SK-N-SH treated with all-trans-retinoic acid at 6 μM for 48 hours (cell line): ENCODE measurements around the gene CACNA1I.

ENCODE experiments used
- ATAC-seq: fragments of 200-7000 bp; cut with Tn5 transposase; 3 replicates; pipeline ENCODE4 v1.9.1; 2020; ENCODE audit warnings: mild to moderate bottlenecking, moderate library complexity
- ARNTL ChIP-seq: fragments of 450-650 bp; formaldehyde crosslinking; IDR thresholded peaks from 2 replicates; pipeline ENCODE4 v1.5.0; 2020; ENCODE audit warnings: low read depth, mild to moderate bottlenecking, moderate library complexity, borderline replicate concordance
- BACH2 ChIP-seq: fragments of 250-450 bp; sonication (Bioruptor Pico); IDR thresholded peaks from 2 replicates; pipeline ENCODE4 v1.9.0; 2021; ENCODE audit warnings: mild to moderate bottlenecking, borderline replicate concordance
- CSDC2 ChIP-seq: fragments of 250-450 bp; sonication (Bioruptor Pico); IDR thresholded peaks from 2 replicates; pipeline ENCODE4 v1.5.0; 2020; ENCODE audit warnings: mild to moderate bottlenecking, moderate library complexity
- ESRRG ChIP-seq: fragments of 250-450 bp; sonication (Bioruptor Pico); IDR thresholded peaks from 2 replicates; pipeline ENCODE4 v1.6.1; 2021; ENCODE audit warnings: mild to moderate bottlenecking
- GLIS3 ChIP-seq: fragments of 250-450 bp; sonication (Bioruptor Pico); IDR thresholded peaks from 2 replicates; pipeline ENCODE4 v1.5.0; 2020; ENCODE audit warnings: mild to moderate bottlenecking, moderate library complexity
- ISL1 ChIP-seq: fragments of 250-450 bp; sonication (Bioruptor Pico); IDR thresholded peaks from 2 replicates; pipeline ENCODE4 v2.1.2; 2022; ENCODE audit warnings: mild to moderate bottlenecking, moderate library complexity
- OSR1 ChIP-seq: fragments of 250-450 bp; sonication (Bioruptor Pico); IDR thresholded peaks from 2 replicates; pipeline ENCODE4 v1.8.0; 2022; ENCODE audit warnings: moderate library complexity, mild to moderate bottlenecking, inconsistent platforms
- PPARA ChIP-seq: fragments of 250-450 bp; sonication (Bioruptor Pico); IDR thresholded peaks from 2 replicates; pipeline ENCODE4 v1.5.0; 2020; ENCODE audit warnings: mild to moderate bottlenecking, borderline replicate concordance
- RARB ChIP-seq: fragments of 250-450 bp; sonication (Bioruptor Pico); IDR thresholded peaks from 2 replicates; pipeline ENCODE4 v1.8.0; 2021; ENCODE audit warnings: mild to moderate bottlenecking, moderate library complexity
- SNAI2 ChIP-seq: fragments of 250-450 bp; sonication (Bioruptor Pico); IDR thresholded peaks from 2 replicates; pipeline ENCODE4 v1.5.0; 2020; ENCODE audit warnings: mild to moderate bottlenecking, moderate library complexity
- TCF4 ChIP-seq: fragments of 250-450 bp; sonication (Bioruptor Pico); IDR thresholded peaks from 2 replicates; pipeline ENCODE4 v1.8.0; 2021; ENCODE audit warnings: mild to moderate bottlenecking, moderate library complexity, borderline replicate concordance
- TOX ChIP-seq: fragments of 250-450 bp; sonication (Bioruptor Pico); IDR thresholded peaks from 2 replicates; pipeline ENCODE4 v1.8.0; 2021; ENCODE audit warnings: mild to moderate bottlenecking, moderate library complexity, borderline replicate concordance
- ZC3H10 ChIP-seq: fragments of 250-450 bp; sonication (Bioruptor Pico); IDR thresholded peaks from 2 replicates; pipeline ENCODE4 v1.5.1; 2021; ENCODE audit warnings: mild to moderate bottlenecking, moderate library complexity
- ZFP3 ChIP-seq: fragments of 250-450 bp; sonication (Bioruptor Pico); IDR thresholded peaks from 2 replicates; pipeline ENCODE4 v1.5.0; 2020; ENCODE audit warnings: mild to moderate bottlenecking, moderate library complexity
- ZFP30 ChIP-seq: fragments of 450-650 bp; formaldehyde crosslinking; IDR thresholded peaks from 2 replicates; pipeline ENCODE4 v1.5.0; 2022; ENCODE audit warnings: mild to moderate bottlenecking, moderate library complexity
- ZNF565 ChIP-seq: fragments of 450-650 bp; formaldehyde crosslinking; conservative IDR thresholded peaks from 2 replicates; pipeline ENCODE4 v1.5.0; 2020; ENCODE audit warnings: low read depth, mild to moderate bottlenecking, moderate library complexity
- TF ChIP-seq, protein P1 (sequence below): fragments of 250-450 bp; sonication (Bioruptor Pico); IDR thresholded peaks from 2 replicates; pipeline ENCODE4 v1.5.0; 2020; ENCODE audit warnings: mild to moderate bottlenecking, moderate library complexity
- TF ChIP-seq, protein P2 (sequence below): fragments of 250-450 bp; sonication (Bioruptor Pico); IDR thresholded peaks from 2 replicates; pipeline ENCODE4 v1.8.0; 2021; ENCODE audit warnings: low read depth, mild to moderate bottlenecking, moderate library complexity, borderline replicate concordance
- TF ChIP-seq, protein P3 (sequence below): fragments of 250-450 bp; sonication (Bioruptor Pico); IDR thresholded peaks from 2 replicates; pipeline ENCODE4 v1.8.0; 2020; ENCODE audit warnings: mild to moderate bottlenecking, moderate library complexity, borderline replicate concordance
- TF ChIP-seq, protein P4 (sequence below): fragments of 250-450 bp; sonication (Bioruptor Pico); IDR thresholded peaks from 2 replicates; pipeline ENCODE4 v1.5.1; 2020; ENCODE audit warnings: low read depth, mild to moderate bottlenecking, moderate library complexity

The CACNA1I gene

DNA sequence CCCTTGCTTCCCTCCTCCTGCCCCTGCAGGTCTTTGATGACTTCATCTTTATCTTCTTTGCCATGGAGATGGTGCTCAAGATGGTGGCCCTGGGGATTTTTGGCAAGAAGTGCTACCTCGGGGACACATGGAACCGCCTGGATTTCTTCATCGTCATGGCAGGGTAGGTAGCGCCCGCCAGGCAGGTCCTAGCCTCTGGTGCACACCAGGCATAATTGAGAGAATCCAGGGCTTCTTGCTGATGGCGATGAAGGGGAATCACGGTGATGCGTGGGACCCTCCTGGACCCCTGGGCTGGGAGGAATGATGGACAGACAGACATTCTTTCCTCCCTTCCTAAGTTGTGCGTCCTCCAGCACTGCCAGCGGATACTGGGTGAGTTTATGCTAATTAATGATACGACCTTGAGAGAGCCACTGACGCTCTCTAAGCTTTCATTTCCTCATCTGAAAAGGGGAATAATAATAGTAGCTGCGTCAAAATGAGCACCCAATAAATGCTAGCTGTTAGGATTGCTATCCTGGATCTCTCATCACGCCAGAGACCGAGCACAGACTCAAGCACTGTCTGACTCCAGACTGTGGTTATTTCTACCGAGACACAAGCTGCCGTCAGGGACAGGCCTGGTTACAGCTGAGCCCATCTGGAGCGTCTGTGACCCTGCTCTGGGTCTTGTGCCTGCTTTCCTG is 30.1 kb downstream of the CACNA1I start:
- no peak for ATAC-seq
- TF ChIP-seq BACH2: no peak

DNA sequence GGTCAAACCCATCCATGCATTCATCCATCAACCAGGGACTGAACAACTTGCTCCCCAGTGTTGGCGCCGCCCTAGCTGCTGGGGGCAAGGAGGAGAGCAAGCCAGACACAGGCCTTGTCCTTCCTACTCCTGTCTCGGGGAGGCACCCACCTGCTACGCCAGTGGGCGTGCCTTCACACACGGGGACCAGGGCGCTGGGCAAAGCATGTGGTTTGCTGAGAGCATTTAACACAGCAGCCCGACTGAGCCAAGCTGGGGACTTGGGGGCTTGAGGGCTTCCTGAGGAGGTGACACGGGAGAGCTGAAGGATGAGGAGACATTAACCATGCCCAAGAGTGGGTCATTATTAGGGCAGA is 30.6 kb downstream of the CACNA1I start:
- ATAC-seq: no peak
- TF ChIP-seq ZC3H10 (CRISPR knock-in tag): no peak
- TF ChIP-seq, protein P1, sequence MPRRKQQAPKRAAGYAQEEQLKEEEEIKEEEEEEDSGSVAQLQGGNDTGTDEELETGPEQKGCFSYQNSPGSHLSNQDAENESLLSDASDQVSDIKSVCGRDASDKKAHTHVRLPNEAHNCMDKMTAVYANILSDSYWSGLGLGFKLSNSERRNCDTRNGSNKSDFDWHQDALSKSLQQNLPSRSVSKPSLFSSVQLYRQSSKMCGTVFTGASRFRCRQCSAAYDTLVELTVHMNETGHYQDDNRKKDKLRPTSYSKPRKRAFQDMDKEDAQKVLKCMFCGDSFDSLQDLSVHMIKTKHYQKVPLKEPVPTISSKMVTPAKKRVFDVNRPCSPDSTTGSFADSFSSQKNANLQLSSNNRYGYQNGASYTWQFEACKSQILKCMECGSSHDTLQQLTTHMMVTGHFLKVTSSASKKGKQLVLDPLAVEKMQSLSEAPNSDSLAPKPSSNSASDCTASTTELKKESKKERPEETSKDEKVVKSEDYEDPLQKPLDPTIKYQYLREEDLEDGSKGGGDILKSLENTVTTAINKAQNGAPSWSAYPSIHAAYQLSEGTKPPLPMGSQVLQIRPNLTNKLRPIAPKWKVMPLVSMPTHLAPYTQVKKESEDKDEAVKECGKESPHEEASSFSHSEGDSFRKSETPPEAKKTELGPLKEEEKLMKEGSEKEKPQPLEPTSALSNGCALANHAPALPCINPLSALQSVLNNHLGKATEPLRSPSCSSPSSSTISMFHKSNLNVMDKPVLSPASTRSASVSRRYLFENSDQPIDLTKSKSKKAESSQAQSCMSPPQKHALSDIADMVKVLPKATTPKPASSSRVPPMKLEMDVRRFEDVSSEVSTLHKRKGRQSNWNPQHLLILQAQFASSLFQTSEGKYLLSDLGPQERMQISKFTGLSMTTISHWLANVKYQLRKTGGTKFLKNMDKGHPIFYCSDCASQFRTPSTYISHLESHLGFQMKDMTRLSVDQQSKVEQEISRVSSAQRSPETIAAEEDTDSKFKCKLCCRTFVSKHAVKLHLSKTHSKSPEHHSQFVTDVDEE (CRISPR knock-in tag): no peak
- TF ChIP-seq TCF4 (CRISPR knock-in tag): no peak
- TF ChIP-seq, all 23 proteins: peak for 0

DNA sequence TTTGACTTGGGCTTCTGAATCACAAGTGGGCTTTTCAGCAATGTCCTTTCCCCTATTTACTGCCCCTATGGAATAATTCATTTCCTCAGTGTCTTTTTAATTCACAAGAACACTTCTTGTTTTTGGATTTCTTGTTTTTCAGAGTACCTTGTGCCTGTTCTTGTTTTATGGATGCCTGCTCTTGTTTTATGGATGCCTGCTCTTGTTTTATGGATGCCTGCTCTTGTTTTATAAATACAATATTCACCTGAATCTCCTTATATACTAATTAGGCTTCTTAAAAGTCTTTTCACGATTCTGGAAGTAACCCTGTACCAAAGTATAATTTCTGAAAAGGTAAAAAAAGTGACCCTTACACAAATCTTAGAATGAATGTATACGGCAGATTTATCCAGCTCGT is 32.8 kb downstream of the CACNA1I start:
- ATAC-seq: no peak
- TF ChIP-seq, protein P2, sequence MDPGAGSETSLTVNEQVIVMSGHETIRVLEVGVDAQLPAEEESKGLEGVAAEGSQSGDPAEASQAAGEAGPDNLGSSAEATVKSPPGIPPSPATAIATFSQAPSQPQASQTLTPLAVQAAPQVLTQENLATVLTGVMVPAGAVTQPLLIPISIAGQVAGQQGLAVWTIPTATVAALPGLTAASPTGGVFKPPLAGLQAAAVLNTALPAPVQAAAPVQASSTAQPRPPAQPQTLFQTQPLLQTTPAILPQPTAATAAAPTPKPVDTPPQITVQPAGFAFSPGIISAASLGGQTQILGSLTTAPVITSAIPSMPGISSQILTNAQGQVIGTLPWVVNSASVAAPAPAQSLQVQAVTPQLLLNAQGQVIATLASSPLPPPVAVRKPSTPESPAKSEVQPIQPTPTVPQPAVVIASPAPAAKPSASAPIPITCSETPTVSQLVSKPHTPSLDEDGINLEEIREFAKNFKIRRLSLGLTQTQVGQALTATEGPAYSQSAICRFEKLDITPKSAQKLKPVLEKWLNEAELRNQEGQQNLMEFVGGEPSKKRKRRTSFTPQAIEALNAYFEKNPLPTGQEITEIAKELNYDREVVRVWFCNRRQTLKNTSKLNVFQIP: no peak
- TF ChIP-seq ESRRG (CRISPR knock-in tag) (no peak), RARB (CRISPR knock-in tag) (no peak), ZC3H10 (CRISPR knock-in tag) (no peak)

DNA sequence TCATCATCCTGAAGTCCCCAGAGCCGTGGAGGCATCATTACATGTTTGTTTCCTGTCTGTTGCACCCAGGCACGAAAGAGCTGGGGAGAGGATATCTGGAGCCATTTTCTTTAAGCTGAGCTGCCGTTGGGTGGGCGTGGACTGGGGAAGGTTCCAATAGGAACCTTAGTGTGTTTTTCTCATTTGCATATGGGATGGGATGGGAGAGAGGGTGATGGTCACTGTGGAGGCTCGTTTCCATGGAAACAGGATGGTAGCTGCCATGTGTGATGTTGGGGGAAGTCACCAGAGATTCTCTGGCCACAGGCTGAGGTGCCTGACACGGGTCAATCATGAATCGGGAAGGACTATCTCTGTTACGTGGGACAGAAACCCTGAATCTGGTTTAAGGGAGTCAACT is 39.7 kb downstream of the CACNA1I start:
- no peak for ATAC-seq
- TF ChIP-seq, protein P1 (CRISPR knock-in tag): no peak
- TF ChIP-seq ESRRG (CRISPR knock-in tag): no peak
- TF ChIP-seq SNAI2: no peak
- no peak for TF ChIP-seq TOX
- TF ChIP-seq, protein P3, sequence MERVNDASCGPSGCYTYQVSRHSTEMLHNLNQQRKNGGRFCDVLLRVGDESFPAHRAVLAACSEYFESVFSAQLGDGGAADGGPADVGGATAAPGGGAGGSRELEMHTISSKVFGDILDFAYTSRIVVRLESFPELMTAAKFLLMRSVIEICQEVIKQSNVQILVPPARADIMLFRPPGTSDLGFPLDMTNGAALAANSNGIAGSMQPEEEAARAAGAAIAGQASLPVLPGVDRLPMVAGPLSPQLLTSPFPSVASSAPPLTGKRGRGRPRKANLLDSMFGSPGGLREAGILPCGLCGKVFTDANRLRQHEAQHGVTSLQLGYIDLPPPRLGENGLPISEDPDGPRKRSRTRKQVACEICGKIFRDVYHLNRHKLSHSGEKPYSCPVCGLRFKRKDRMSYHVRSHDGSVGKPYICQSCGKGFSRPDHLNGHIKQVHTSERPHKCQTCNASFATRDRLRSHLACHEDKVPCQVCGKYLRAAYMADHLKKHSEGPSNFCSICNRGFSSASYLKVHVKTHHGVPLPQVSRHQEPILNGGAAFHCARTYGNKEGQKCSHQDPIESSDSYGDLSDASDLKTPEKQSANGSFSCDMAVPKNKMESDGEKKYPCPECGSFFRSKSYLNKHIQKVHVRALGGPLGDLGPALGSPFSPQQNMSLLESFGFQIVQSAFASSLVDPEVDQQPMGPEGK (CRISPR knock-in tag): no peak
- TF ChIP-seq, protein P4, sequence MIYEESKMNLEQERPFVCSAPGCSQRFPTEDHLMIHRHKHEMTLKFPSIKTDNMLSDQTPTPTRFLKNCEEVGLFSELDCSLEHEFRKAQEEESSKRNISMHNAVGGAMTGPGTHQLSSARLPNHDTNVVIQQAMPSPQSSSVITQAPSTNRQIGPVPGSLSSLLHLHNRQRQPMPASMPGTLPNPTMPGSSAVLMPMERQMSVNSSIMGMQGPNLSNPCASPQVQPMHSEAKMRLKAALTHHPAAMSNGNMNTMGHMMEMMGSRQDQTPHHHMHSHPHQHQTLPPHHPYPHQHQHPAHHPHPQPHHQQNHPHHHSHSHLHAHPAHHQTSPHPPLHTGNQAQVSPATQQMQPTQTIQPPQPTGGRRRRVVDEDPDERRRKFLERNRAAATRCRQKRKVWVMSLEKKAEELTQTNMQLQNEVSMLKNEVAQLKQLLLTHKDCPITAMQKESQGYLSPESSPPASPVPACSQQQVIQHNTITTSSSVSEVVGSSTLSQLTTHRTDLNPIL (CRISPR knock-in tag): no peak
- TF ChIP-seq ZNF565 (CRISPR knock-in tag): no peak

DNA sequence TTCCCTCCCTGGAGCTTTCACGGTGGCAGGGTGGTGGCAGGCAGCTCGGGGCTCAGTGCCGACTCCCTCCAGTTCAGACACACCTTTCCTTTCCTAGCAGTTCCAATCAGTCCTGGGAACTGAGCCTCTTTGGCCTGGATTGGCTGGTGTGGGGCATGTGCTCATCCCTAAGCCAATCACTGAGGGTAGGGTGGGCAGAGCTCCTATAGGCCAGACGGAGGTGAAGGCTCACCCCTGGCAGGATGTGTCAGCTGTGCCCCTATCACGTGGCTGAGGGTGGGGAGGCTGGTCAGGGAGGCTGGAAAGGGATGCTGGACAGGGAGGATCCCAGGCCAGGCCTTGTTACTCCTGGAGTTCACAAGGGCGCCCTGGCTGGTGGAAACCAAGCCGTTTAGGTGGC is 40.2 kb downstream of the CACNA1I start:
- ATAC-seq: no peak
- no peak for TF ChIP-seq RARB (CRISPR knock-in tag)
- TF ChIP-seq ESRRG (CRISPR knock-in tag): no peak
- no peak for TF ChIP-seq CSDC2 (CRISPR knock-in tag)
- no peak for TF ChIP-seq ISL1 (CRISPR knock-in tag)
- TF ChIP-seq BACH2: no peak
- no peak for TF ChIP-seq OSR1 (CRISPR knock-in tag)
- TF ChIP-seq GLIS3 (CRISPR knock-in tag): no peak
- TF ChIP-seq SNAI2: no peak
- no peak for TF ChIP-seq PPARA
- TF ChIP-seq ZC3H10 (CRISPR knock-in tag): no peak
- TF ChIP-seq ZFP30: no peak
- no peak for TF ChIP-seq TOX
- TF ChIP-seq, protein P3 (CRISPR knock-in tag): no peak
- no peak for TF ChIP-seq ARNTL (CRISPR knock-in tag)
- TF ChIP-seq, protein P4 (CRISPR knock-in tag): no peak
- no peak for TF ChIP-seq ZFP3 (CRISPR knock-in tag)
- TF ChIP-seq, all 23 proteins: peak for 0
